ENCODE measurements around the gene PIGN.

PIGN gene

GRCh38 chr18:62102221-62102620 is 84.6 kb downstream of the PIGN start:
- no peak for DNase-seq

GRCh38 chr18:62101321-62101721 is 85.5 kb downstream of the PIGN start:
- no peak for DNase-seq

- DNase-seq, result no peak
Measured at GRCh38 chr18:62098960-62099359, 87.9 kb downstream of the PIGN start.

- DNase-seq, result no peak
Measured at GRCh38 chr18:62097698-62098097, 89.2 kb downstream of the PIGN start.

- no peak for DNase-seq
Measured at GRCh38 chr18:62091487-62092120, 95.3 kb downstream of the PIGN start.

GRCh38 chr18:62089174-62089573 is 97.7 kb downstream of the PIGN start:
- DNase-seq, result no peak

GRCh38 chr18:62088156-62088555 is 98.7 kb downstream of the PIGN start:
- no peak for DNase-seq

- no peak for DNase-seq
Measured at GRCh38 chr18:62085756-62086155, 101.1 kb downstream of the PIGN start.

- no peak for DNase-seq
Measured at GRCh38 chr18:62081761-62082294, 105.0 kb downstream of the PIGN start.

GRCh38 chr18:62081248-62081647 is 105.6 kb downstream of the PIGN start:
- no peak for DNase-seq

GRCh38 chr18:62080172-62080900 is 106.5 kb downstream of the PIGN start:
- no peak for DNase-seq

GRCh38 chr18:62073461-62074281 is 113.2 kb downstream of the PIGN start:
- DNase-seq, result no peak

- no peak for DNase-seq
Measured at GRCh38 chr18:62072370-62072769, 114.5 kb downstream of the PIGN start.

- no peak for DNase-seq
Measured at GRCh38 chr18:62071071-62071470, 115.8 kb downstream of the PIGN start.

GRCh38 chr18:62070302-62070701 is 116.6 kb downstream of the PIGN start:
- no peak for DNase-seq

GRCh38 chr18:62069556-62069955 is 117.3 kb downstream of the PIGN start:
- DNase-seq, result no peak

- no peak for DNase-seq
Measured at GRCh38 chr18:62066102-62066818, 120.6 kb downstream of the PIGN start.

- no peak for DNase-seq
Measured at GRCh38 chr18:62064361-62064760, 122.5 kb downstream of the PIGN start.

- DNase-seq, result no peak
Measured at GRCh38 chr18:62061821-62062478, 124.9 kb downstream of the PIGN start.

GRCh38 chr18:62060820-62061219 is 126.0 kb downstream of the PIGN start:
- DNase-seq, result no peak

- no peak for DNase-seq
Measured at GRCh38 chr18:62054929-62055498, 131.8 kb downstream of the PIGN start.

GRCh38 chr18:62048279-62048678 is 138.6 kb downstream of the PIGN start:
- DNase-seq, result no peak
